ENCODE data around the gene GTSE1. TPM values are rescaled to one million over a fixed set of nuclear protein-coding genes. Genes with fewer than 3 reads are reported as not detected.

GTSE1 gene
- polyA plus RNA-seq, 1 of the 3 experiments (the other 2 are of a cell fraction) = 12.2 TPM

DNA sequence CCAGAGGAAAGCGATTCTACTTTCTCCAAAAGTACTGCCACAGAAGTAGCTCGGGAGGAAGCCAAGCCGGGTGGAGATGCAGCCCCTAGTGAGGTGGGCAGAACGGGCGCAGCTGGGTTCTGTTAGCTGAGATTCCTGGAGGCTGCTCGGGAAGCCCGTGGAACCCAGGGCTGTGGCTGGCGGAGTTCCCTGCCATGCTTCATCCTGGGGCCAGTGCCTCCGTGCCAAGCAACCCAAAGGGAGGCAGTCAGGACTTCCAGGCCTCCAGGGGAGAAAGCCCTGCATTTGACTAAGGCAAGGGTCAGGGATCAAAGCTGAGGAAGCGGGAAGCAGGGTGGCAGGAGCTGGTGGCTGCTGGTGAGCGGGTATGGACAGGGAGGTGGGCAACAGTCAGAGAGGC is 32.1 kb downstream of the GTSE1 start:
- no peaks in the 10 kb centered on the region for H4K20me1 ChIP-seq (ENCODE audit: insufficient read depth)
- no peak overlapping the region for H2AFZ ChIP-seq (ENCODE audit: low read depth)
- no peaks in the 10 kb centered on the region for H3K9me3 ChIP-seq
- H3K4me3 ChIP-seq (ENCODE audit: low read depth in 2 of 2, low read length in 1 of 2) = no peak overlapping the region
- no peaks in the 10 kb centered on the region for H3K27me3 ChIP-seq (ENCODE audit: insufficient read depth)
- WGBS (ENCODE audit: low lambda C conversion rate) = 98% methylated on average over 11 of the region's 11 CpGs
- H3K9me2 ChIP-seq = no peaks in the 10 kb centered on the region
- DNase-seq = no peak
- H3F3A ChIP-seq (replicated peaks; ENCODE audit: insufficient read depth) = peaks cover 6% of the 10 kb centered on the region
- CTCF ChIA-PET = interaction anchor here (1.1 to 2.4 kb wide), 3 partner anchors 11 to 208 kb away, joined by 3 to 11 read pairs (median 3); no protein-coding TSS in a partner anchor
- H3K9ac ChIP-seq = no peak overlapping the region
- H3K27ac ChIP-seq (ENCODE audit: low read depth in 2 of 2, low read length in 1 of 2) = no peak overlapping the region
- TF ChIP-seq, protein P1, sequence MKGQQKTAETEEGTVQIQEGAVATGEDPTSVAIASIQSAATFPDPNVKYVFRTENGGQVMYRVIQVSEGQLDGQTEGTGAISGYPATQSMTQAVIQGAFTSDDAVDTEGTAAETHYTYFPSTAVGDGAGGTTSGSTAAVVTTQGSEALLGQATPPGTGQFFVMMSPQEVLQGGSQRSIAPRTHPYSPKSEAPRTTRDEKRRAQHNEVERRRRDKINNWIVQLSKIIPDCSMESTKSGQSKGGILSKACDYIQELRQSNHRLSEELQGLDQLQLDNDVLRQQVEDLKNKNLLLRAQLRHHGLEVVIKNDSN (IDR thresholded peaks at IDR 0.05; ENCODE audit: borderline replicate concordance, low read depth) = no peak
- TF ChIP-seq IRF3 (IDR thresholded peaks at IDR 0.05; ENCODE audit: low read depth, low read length) = no peak
- TF ChIP-seq CHD2 (IDR thresholded peaks at IDR 0.05; ENCODE audit: low read length, partially characterized antibody) = no peak
- no peak for TF ChIP-seq GATA2 (CRISPR knock-in tag; IDR thresholded peaks at IDR 0.05)
- TF ChIP-seq YY1 (IDR thresholded peaks at IDR 0.05; ENCODE audit: low read depth) = no peak
- no peak for TF ChIP-seq RCOR1 (IDR thresholded peaks at IDR 0.05; ENCODE audit: low read length)
- TF ChIP-seq SIN3A (IDR thresholded peaks at IDR 0.05; ENCODE audit: borderline replicate concordance, low read depth, low read length) = no peak
- TF ChIP-seq TEAD4 (IDR thresholded peaks at IDR 0.05; ENCODE audit: borderline replicate concordance, insufficient read depth) = no peak
- no peak for TF ChIP-seq EZH2phosphoT487 (IDR thresholded peaks at IDR 0.05; ENCODE audit: borderline replicate concordance, low read depth)
- no peak for TF ChIP-seq GABPA (IDR thresholded peaks at IDR 0.05; ENCODE audit: low read depth)
- no peak for TF ChIP-seq NFIC (IDR thresholded peaks at IDR 0.05; ENCODE audit: borderline replicate concordance)
- TF ChIP-seq MAX (IDR thresholded peaks at IDR 0.05; ENCODE audit: low read depth) = no peak
- TF ChIP-seq, protein P2, sequence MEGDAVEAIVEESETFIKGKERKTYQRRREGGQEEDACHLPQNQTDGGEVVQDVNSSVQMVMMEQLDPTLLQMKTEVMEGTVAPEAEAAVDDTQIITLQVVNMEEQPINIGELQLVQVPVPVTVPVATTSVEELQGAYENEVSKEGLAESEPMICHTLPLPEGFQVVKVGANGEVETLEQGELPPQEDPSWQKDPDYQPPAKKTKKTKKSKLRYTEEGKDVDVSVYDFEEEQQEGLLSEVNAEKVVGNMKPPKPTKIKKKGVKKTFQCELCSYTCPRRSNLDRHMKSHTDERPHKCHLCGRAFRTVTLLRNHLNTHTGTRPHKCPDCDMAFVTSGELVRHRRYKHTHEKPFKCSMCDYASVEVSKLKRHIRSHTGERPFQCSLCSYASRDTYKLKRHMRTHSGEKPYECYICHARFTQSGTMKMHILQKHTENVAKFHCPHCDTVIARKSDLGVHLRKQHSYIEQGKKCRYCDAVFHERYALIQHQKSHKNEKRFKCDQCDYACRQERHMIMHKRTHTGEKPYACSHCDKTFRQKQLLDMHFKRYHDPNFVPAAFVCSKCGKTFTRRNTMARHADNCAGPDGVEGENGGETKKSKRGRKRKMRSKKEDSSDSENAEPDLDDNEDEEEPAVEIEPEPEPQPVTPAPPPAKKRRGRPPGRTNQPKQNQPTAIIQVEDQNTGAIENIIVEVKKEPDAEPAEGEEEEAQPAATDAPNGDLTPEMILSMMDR (IDR thresholded peaks at IDR 0.05) = no peak
- TF ChIP-seq TCF12 (IDR thresholded peaks at IDR 0.05) = no peak
- TF ChIP-seq MXI1 (IDR thresholded peaks at IDR 0.05; ENCODE audit: low read depth, low read length) = no peak
- no peak for TF ChIP-seq RFX5 (IDR thresholded peaks at IDR 0.05; ENCODE audit: low read length)
- peaks cover 5 to 42% of the 10 kb centered on the region in 2 experiments for H3K36me3 ChIP-seq (replicated peaks in 1 of 2; ENCODE audit: control insufficient read depth in 1 of 2, insufficient read depth in 2 of 2, low read length in 1 of 2)
- no peak overlapping the region for H3K4me2 ChIP-seq
- POLR2A ChIA-PET = no interaction called here
- H3K79me2 ChIP-seq (ENCODE audit: insufficient read depth) = no peaks in the 10 kb centered on the region
- H3K4me1 ChIP-seq (ENCODE audit: control insufficient read depth in 1 of 2, insufficient read depth in 2 of 2, low read depth in 1 of 2, low read length in 1 of 2) = no peaks in the 10 kb centered on the region
